ENCODE results near the gene DNAH6.

DNA sequence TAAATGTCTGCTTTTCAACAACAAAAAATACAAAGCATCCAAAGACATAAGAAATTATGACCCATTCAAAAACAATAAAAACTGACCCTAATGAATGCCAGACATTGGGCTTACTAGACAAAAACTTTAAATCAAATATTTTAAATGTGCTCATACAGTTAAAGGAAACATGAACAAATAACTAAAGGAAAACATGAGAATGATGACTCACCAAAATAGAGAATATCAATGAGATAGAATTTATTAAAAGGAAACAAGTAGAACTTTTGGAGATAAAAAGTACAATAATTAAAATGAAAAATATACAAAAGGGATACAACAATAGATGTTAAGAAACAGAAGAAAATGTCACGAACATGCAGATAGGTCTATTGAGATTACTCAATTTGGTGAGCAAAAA, 254.0 kb downstream of the DNAH6 start:
- TF ChIP-seq, protein P1, sequence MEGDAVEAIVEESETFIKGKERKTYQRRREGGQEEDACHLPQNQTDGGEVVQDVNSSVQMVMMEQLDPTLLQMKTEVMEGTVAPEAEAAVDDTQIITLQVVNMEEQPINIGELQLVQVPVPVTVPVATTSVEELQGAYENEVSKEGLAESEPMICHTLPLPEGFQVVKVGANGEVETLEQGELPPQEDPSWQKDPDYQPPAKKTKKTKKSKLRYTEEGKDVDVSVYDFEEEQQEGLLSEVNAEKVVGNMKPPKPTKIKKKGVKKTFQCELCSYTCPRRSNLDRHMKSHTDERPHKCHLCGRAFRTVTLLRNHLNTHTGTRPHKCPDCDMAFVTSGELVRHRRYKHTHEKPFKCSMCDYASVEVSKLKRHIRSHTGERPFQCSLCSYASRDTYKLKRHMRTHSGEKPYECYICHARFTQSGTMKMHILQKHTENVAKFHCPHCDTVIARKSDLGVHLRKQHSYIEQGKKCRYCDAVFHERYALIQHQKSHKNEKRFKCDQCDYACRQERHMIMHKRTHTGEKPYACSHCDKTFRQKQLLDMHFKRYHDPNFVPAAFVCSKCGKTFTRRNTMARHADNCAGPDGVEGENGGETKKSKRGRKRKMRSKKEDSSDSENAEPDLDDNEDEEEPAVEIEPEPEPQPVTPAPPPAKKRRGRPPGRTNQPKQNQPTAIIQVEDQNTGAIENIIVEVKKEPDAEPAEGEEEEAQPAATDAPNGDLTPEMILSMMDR (IDR thresholded peaks at IDR 0.05): no peak
- no peak for TF ChIP-seq POLR2AphosphoS5 (IDR thresholded peaks at IDR 0.05)
- TF ChIP-seq POLR2A (IDR thresholded peaks at IDR 0.05): no peak
- TF ChIP-seq EP300 (IDR thresholded peaks at IDR 0.05): no peak
